B cell (primary cell): ENCODE measurements around the gene CPLANE2.

Experiments
- CTCF ChIP-seq: fragments of 200-600 bp; IDR thresholded peaks from one replicate; pipeline ENCODE4 v1.8.0; 2022; ENCODE audit warnings: antibody characterized with exemption, mild to moderate bottlenecking
- EZH2 ChIP-seq: IDR thresholded peaks from 2 replicates; pipeline ENCODE4 v1.6.1; 2012; ENCODE audit warnings: borderline replicate concordance, low read depth, mild to moderate bottlenecking, moderate library complexity, low read length; ENCODE audit not compliant: insufficient read depth, poor library complexity, severe bottlenecking

GRCh38 chr1:16230744-16231143, 6.2 kb downstream of the CPLANE2 start:
- no peak for TF ChIP-seq CTCF
- TF ChIP-seq EZH2, result no peak
